ENCODE data around the gene ASTN2. TPM values are rescaled to one million over a fixed set of nuclear protein-coding genes. Genes with fewer than 3 reads are reported as not detected.

ASTN2 gene
- total RNA-seq, 4 donors from 2014 or later = 0.94 to 5.6 (median 3.7) TPM

DNA sequence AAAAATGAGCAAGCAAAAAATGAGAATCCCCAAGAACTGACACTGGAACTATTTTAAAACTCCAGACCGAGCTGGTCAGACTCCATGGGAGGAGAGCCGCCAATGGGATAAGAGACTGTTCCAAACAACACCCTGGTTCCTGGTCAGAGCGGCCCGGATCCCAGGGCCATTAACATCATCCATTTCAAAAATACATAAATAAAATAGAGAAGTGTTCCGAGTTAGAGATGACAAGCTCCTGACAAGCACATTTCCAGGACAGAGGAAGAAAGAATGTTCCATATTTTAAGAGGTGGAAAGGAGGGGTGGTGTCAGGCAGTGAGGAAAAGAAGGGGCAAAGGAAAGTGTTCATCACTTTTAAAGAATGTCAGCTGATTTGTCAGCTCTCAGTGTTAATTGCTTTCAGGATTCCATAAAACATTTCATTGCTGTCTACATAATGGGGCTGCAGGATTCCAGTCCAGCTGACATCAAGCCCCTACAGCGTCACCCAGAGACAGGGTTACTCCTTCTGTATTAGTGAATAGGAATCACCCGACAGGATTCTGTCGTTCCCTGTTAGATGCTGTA, 930.3 kb downstream of the ASTN2 start:
- WGBS, 2 donors = 89 to 94% methylated on average over 8 of the region's 8 CpGs
- Histone ChIP-seq H3K27me3 (no peaks in the 10 kb centered on the region), H3K4me3 (replicated peaks in 1 of 3) (no peak overlapping the region), H3K4me1 (peaks cover 0 to 14% of the 10 kb centered on the region in 2 donors), H3K27ac (no peak overlapping the region), H3K36me3 (no peaks in the 10 kb centered on the region), H3K9me3 (no peaks in the 10 kb centered on the region)
- intact Hi-C loops (cut with DNase I) = no loop called here
- DNase-seq = no peak
- TF ChIP-seq, protein P1, sequence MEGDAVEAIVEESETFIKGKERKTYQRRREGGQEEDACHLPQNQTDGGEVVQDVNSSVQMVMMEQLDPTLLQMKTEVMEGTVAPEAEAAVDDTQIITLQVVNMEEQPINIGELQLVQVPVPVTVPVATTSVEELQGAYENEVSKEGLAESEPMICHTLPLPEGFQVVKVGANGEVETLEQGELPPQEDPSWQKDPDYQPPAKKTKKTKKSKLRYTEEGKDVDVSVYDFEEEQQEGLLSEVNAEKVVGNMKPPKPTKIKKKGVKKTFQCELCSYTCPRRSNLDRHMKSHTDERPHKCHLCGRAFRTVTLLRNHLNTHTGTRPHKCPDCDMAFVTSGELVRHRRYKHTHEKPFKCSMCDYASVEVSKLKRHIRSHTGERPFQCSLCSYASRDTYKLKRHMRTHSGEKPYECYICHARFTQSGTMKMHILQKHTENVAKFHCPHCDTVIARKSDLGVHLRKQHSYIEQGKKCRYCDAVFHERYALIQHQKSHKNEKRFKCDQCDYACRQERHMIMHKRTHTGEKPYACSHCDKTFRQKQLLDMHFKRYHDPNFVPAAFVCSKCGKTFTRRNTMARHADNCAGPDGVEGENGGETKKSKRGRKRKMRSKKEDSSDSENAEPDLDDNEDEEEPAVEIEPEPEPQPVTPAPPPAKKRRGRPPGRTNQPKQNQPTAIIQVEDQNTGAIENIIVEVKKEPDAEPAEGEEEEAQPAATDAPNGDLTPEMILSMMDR (IDR thresholded peaks at IDR 0.05) = no peak
- TF ChIP-seq POLR2A (IDR thresholded peaks at IDR 0.05) = no peak

DNA sequence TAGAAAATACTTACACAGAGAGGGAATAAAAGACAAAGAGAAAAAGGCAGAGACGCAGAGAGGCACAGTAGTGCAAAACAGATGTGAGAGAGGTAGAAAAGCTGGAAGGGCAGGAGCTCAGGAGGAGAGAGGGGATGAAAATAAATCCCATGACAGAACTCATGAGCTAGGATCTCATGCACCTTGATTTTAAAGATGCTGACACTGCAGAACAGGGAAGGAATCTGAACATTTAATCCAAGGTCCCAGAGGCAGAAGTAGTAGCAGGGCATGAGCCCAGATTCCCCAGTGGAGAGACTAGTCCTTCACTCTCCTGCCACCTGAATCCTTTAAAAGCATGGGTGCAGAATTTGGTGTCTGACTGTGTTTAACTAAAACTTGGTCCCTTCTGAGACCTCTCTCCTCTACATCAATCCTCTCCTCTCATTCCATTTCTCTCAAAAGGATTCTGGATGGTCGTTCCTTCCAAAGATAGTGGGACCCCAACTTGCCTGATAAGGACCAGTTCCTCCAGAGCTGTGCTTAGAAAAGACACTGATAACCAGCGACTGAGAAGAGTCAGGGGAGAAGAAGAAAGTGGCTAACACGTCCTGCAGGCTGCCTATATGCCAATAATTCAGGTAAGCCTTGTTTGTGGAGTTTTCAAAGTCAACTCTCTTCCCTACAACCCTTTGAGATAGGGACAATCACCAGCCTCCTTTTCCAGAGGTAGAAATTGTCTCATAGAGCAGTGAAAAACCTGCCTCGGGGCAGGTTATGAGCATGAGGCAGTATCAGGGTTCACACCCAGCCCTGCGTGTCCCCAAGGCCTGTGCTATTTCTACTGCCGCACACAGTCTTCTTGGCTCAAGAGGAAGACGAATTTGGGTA, 931.0 kb downstream of the ASTN2 start:
- Histone ChIP-seq H3K4me1 (peaks cover 0 to 14% of the 10 kb centered on the region in 2 donors), H3K27me3 (no peaks in the 10 kb centered on the region), H3K27ac (no peak overlapping the region), H3K4me3 (replicated peaks in 1 of 3) (no peak overlapping the region), H3K9me3 (no peaks in the 10 kb centered on the region), H3K36me3 (no peaks in the 10 kb centered on the region)
- TF ChIP-seq POLR2A (IDR thresholded peaks at IDR 0.05) = no peak
- TF ChIP-seq, protein P1 (IDR thresholded peaks at IDR 0.05) = no peak
- 87 to 89% methylated on average over 8 of the region's 8 CpGs for WGBS, 2 donors
- no peak for DNase-seq
- intact Hi-C loops (cut with DNase I) = no loop called here

DNA sequence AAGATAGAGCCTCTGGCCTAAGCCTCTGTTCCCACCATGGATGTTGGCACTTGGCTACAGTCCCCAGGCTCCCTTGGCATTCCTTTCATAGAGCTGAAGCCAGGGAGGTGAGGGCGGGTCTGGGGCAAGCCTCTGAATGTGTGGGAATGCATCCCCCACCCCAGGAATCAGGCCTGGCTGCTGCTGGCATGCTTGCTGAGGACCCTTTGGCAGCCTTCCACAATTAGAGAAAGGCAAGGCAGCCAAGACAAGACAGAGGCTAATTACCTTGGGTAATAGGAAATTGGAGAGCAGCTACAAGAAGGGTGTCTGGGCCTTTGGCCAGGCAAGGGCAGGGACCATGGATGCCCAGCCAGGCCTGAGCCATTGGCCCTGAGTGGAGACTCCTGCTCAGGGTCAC, 932.1 kb downstream of the ASTN2 start:
- Histone ChIP-seq H3K27me3 (no peaks in the 10 kb centered on the region), H3K36me3 (no peaks in the 10 kb centered on the region), H3K9me3 (no peaks in the 10 kb centered on the region), H3K4me3 (replicated peaks in 1 of 3) (no peak overlapping the region), H3K4me1 (peaks cover 0 to 14% of the 10 kb centered on the region in 2 donors), H3K27ac (peak overlapping the region in 1 of 3 donors; percentile 46)
- WGBS, 2 donors = 18 to 25% methylated on average over 1 of the region's 1 CpG
- no peak for TF ChIP-seq POLR2A (IDR thresholded peaks at IDR 0.05)
- TF ChIP-seq, protein P1 (IDR thresholded peaks at IDR 0.05) = no peak
- intact Hi-C loops (cut with DNase I) = no loop called here
- peak; percentile 66 to 81 for DNase-seq

DNA sequence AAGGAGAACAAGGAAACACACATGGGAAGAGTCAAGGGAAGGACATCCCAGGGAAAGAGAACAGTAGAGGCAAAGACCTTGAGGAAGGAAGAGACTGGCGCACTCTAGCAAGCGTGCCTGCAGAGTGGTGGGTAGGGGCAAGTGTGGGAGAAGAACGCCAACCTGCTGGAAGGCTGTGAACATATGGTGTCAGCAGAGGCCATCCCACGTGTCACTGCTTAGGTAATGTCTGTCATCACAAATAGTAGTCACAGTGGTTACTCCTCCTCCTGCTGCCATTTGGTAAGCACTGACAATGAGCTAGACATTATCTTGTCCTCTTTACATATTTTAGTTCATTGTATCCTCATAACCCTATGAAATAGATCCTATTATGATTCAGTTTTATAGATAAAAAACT, 934.2 kb downstream of the ASTN2 start:
- Histone ChIP-seq H3K27me3 (no peaks in the 10 kb centered on the region), H3K36me3 (no peaks in the 10 kb centered on the region), H3K4me1 (peaks cover 0 to 25% of the 10 kb centered on the region in 2 donors), H3K9me3 (no peaks in the 10 kb centered on the region), H3K27ac (no peak overlapping the region), H3K4me3 (replicated peaks in 1 of 3) (no peak overlapping the region)
- no peak for DNase-seq
- intact Hi-C loops (cut with DNase I) = no loop called here
- 92 to 93% methylated on average over 4 of the region's 4 CpGs for WGBS, 2 donors
- TF ChIP-seq POLR2A (IDR thresholded peaks at IDR 0.05) = no peak
- TF ChIP-seq, protein P1 (IDR thresholded peaks at IDR 0.05) = no peak

DNA sequence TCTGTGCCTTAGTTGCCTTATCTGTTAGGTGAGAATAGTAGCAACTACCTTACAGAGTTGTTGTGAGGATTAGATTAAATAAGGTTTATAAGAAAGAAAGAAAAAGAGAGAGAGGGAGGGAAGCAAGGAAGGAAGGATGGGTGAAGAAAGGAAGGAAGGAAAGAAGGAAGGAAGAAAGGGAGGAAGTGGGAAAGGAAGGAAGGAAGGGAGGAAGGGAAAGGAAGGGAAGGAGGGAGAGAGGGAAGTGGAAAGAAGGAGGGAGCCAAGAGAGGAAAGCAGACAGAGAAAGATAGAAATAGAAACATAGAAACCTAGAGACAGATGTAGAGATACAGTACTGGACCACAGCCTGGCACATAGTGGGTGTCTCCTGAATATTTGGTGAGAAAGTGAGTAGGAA, 934.9 kb downstream of the ASTN2 start:
- no peak overlapping the region for H3K27ac ChIP-seq
- DNase-seq = no peak
- H3K27me3 ChIP-seq = no peaks in the 10 kb centered on the region
- no peak for TF ChIP-seq POLR2A (IDR thresholded peaks at IDR 0.05)
- TF ChIP-seq, protein P1 (IDR thresholded peaks at IDR 0.05) = no peak
- no peaks in the 10 kb centered on the region for H3K36me3 ChIP-seq
- intact Hi-C loops (cut with DNase I) = no loop called here
- no peaks in the 10 kb centered on the region for H3K9me3 ChIP-seq
- H3K4me1 ChIP-seq = peaks cover 0 to 25% of the 10 kb centered on the region in 2 donors
- no peak overlapping the region for H3K4me3 ChIP-seq (replicated peaks in 1 of 3)

Data from thyroid gland (tissue), 4 donors.